ENCODE data around the gene C9orf57.

GRCh38 chr9:72044095-72044494, 16.3 kb downstream of the C9orf57 start:
- TF ChIP-seq, protein P1, sequence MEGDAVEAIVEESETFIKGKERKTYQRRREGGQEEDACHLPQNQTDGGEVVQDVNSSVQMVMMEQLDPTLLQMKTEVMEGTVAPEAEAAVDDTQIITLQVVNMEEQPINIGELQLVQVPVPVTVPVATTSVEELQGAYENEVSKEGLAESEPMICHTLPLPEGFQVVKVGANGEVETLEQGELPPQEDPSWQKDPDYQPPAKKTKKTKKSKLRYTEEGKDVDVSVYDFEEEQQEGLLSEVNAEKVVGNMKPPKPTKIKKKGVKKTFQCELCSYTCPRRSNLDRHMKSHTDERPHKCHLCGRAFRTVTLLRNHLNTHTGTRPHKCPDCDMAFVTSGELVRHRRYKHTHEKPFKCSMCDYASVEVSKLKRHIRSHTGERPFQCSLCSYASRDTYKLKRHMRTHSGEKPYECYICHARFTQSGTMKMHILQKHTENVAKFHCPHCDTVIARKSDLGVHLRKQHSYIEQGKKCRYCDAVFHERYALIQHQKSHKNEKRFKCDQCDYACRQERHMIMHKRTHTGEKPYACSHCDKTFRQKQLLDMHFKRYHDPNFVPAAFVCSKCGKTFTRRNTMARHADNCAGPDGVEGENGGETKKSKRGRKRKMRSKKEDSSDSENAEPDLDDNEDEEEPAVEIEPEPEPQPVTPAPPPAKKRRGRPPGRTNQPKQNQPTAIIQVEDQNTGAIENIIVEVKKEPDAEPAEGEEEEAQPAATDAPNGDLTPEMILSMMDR (IDR thresholded peaks at IDR 0.05), result no peak
- no peak for TF ChIP-seq POLR2A (IDR thresholded peaks at IDR 0.05)
- TF ChIP-seq POLR2AphosphoS5 (IDR thresholded peaks at IDR 0.05), result no peak
